ENCODE measurements around the gene VAT1L.

DNA sequence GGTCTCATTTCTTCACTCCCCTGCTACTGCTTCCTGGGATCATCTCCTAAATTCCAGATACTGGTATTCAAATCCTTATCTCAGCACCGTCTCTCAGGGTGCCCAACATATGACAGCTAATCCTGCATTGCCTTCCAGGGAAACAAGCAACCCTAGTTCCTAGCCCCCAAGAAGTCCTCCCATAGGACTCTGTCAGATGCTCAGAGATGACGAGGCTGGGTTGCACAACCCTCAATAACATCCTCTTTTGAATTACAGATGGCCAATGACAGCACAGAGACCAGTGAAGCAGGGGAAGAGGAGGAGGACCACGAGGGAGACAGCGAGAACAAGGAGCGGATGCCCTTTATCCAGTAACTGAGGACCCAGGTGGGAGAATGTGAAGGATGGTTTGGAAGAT lies 189.0 kb downstream of the VAT1L start:
- TF ChIP-seq SUZ12 (IDR thresholded peaks at IDR 0.05; ENCODE audit: extremely low read depth, insufficient read depth, insufficient read length) = no peak
- TF ChIP-seq YY1 (IDR thresholded peaks at IDR 0.05; ENCODE audit: insufficient read depth, insufficient read length) = no peak
- TF ChIP-seq ZNF274 (IDR thresholded peaks at IDR 0.05; ENCODE audit: low read depth, low read length) = no peak

All from NT2/D1 (cell line).